ENCODE data around the gene ZNF343.

Gene ZNF343

GRCh38 chr20:2462484-2462883 lies 46.2 kb downstream of the ZNF343 start:
- no peak for TF ChIP-seq CTCF (IDR thresholded peaks at IDR 0.05)
- no peak overlapping the region for H3K4me3 ChIP-seq (ENCODE audit: low read depth, low read length)
- peaks cover 3% of the 10 kb centered on the region for H3K36me3 ChIP-seq (ENCODE audit: control insufficient read depth, insufficient read depth, low read length)
- no peaks in the 10 kb centered on the region for H3K9me3 ChIP-seq (ENCODE audit: control insufficient read depth, low read length)
- no peaks in the 10 kb centered on the region for H3K27me3 ChIP-seq (ENCODE audit: control insufficient read depth, insufficient read depth, low read length)
- H3K4me1 ChIP-seq: no peaks in the 10 kb centered on the region
- no peak overlapping the region for H3K9ac ChIP-seq
- H3K27ac ChIP-seq: no peak overlapping the region
- H2AFZ ChIP-seq: no peak overlapping the region
- no peak overlapping the region for H3K4me2 ChIP-seq (ENCODE audit: low read length)
- H3K79me2 ChIP-seq: no peaks in the 10 kb centered on the region

GRCh38 chr20:2460752-2461424 lies 47.8 kb downstream of the ZNF343 start:
- Histone ChIP-seq H3K9ac (no peak overlapping the region), H3K4me1 (no peaks in the 10 kb centered on the region), H3K79me2 (no peaks in the 10 kb centered on the region), H3K4me2 (ENCODE audit: low read length) (no peak overlapping the region), H3K27me3 (ENCODE audit: control insufficient read depth, insufficient read depth, low read length) (no peaks in the 10 kb centered on the region), H3K4me3 (ENCODE audit: low read depth, low read length) (no peak overlapping the region), H3K36me3 (ENCODE audit: control insufficient read depth, insufficient read depth, low read length) (peaks cover 3% of the 10 kb centered on the region), H3K9me3 (ENCODE audit: control insufficient read depth, low read length) (no peaks in the 10 kb centered on the region), H3K27ac (no peak overlapping the region), H2AFZ (no peak overlapping the region)
- TF ChIP-seq CTCF (IDR thresholded peaks at IDR 0.05): no peak

GRCh38 chr20:2459981-2460751 lies 48.5 kb downstream of the ZNF343 start:
- Histone ChIP-seq H3K4me3 (ENCODE audit: low read depth, low read length) (no peak overlapping the region), H3K36me3 (ENCODE audit: control insufficient read depth, insufficient read depth, low read length) (peaks cover 3% of the 10 kb centered on the region), H3K27ac (no peak overlapping the region), H3K4me2 (ENCODE audit: low read length) (no peak overlapping the region), H3K27me3 (ENCODE audit: control insufficient read depth, insufficient read depth, low read length) (no peaks in the 10 kb centered on the region), H3K4me1 (no peaks in the 10 kb centered on the region), H3K9ac (no peak overlapping the region), H3K79me2 (no peaks in the 10 kb centered on the region), H3K9me3 (ENCODE audit: control insufficient read depth, low read length) (no peaks in the 10 kb centered on the region), H2AFZ (no peak overlapping the region)
- TF ChIP-seq CTCF (IDR thresholded peaks at IDR 0.05): no peak

- H3K4me1 ChIP-seq: no peaks in the 10 kb centered on the region
- H3K79me2 ChIP-seq: no peaks in the 10 kb centered on the region
- H3K36me3 ChIP-seq (ENCODE audit: control insufficient read depth, insufficient read depth, low read length): no peaks in the 10 kb centered on the region
- no peak overlapping the region for H3K27ac ChIP-seq
- H3K9ac ChIP-seq: no peak overlapping the region
- no peaks in the 10 kb centered on the region for H3K27me3 ChIP-seq (ENCODE audit: control insufficient read depth, insufficient read depth, low read length)
- H3K4me3 ChIP-seq (ENCODE audit: low read depth, low read length): no peak overlapping the region
- H3K9me3 ChIP-seq (ENCODE audit: control insufficient read depth, low read length): no peaks in the 10 kb centered on the region
- no peak overlapping the region for H3K4me2 ChIP-seq (ENCODE audit: low read length)
- TF ChIP-seq CTCF (IDR thresholded peaks at IDR 0.05): no peak
- no peak overlapping the region for H2AFZ ChIP-seq
Measured at GRCh38 chr20:2458919-2459499, 49.7 kb downstream of the ZNF343 start.

Measured in parathyroid adenoma (tissue), 2 donors.